ENCODE measurements around the gene CPD.
"Not testable (repeated sequence)": the region's sequence is repeated elsewhere in the genome, so short reads cannot be mapped to it uniquely, and the experiment has no call there.

The CPD gene

DNA sequence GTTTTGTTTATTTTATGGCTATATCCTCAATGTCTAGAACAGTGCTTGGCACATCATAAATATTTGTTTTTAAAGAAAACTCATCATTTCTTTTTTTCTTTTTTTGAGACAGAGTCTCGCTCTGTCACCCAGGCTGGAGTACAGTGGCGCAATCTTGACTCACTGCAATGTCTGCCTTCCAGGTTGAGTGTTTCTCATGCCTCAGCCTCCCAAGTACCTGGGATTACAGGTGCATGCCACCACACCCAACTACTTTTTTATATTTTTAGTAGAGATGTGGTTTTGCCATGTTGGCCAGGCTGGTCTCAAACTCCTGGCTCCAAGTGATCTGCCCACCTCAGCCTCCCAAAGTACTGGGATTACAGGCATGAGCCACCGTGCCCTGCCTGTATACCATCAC lies 35.5 kb upstream of the CPD start:
- H3K27me3 ChIP-seq (ENCODE audit: control insufficient read depth, insufficient read depth, low read length); H3K4me3 ChIP-seq (ENCODE audit: low read length); DNase-seq (ENCODE audit: low read depth, low spot score); H3K9me3 ChIP-seq (ENCODE audit: control insufficient read depth, insufficient read depth, low read length); H3K4me1 ChIP-seq (ENCODE audit: control insufficient read depth, insufficient read depth, low read length); H3K27ac ChIP-seq (ENCODE audit: low read length); H3K36me3 ChIP-seq (ENCODE audit: control insufficient read depth, insufficient read depth, low read length): not testable (repeated sequence)
- WGBS (ENCODE audit: insufficient coverage, insufficient read length): no CpG with 5 or more reads among the region's 3 CpGs

- no peaks in the 10 kb centered on the region for H3K9me3 ChIP-seq (ENCODE audit: control insufficient read depth, insufficient read depth, low read length)
- DNase-seq (ENCODE audit: low read depth, low spot score): no peak
- H3K4me1 ChIP-seq (ENCODE audit: control insufficient read depth, insufficient read depth, low read length): no peaks in the 10 kb centered on the region
- WGBS (ENCODE audit: insufficient coverage, insufficient read length): no CpG with 5 or more reads among the region's 4 CpGs
- H3K36me3 ChIP-seq (ENCODE audit: control insufficient read depth, insufficient read depth, low read length): no peaks in the 10 kb centered on the region
- no peak overlapping the region for H3K27ac ChIP-seq (ENCODE audit: low read length)
- no peaks in the 10 kb centered on the region for H3K27me3 ChIP-seq (ENCODE audit: control insufficient read depth, insufficient read depth, low read length)
- H3K4me3 ChIP-seq (ENCODE audit: low read length): no peak overlapping the region
Observed at GRCh38 chr17:30343796-30344195, 34.9 kb upstream of the CPD start.

DNA sequence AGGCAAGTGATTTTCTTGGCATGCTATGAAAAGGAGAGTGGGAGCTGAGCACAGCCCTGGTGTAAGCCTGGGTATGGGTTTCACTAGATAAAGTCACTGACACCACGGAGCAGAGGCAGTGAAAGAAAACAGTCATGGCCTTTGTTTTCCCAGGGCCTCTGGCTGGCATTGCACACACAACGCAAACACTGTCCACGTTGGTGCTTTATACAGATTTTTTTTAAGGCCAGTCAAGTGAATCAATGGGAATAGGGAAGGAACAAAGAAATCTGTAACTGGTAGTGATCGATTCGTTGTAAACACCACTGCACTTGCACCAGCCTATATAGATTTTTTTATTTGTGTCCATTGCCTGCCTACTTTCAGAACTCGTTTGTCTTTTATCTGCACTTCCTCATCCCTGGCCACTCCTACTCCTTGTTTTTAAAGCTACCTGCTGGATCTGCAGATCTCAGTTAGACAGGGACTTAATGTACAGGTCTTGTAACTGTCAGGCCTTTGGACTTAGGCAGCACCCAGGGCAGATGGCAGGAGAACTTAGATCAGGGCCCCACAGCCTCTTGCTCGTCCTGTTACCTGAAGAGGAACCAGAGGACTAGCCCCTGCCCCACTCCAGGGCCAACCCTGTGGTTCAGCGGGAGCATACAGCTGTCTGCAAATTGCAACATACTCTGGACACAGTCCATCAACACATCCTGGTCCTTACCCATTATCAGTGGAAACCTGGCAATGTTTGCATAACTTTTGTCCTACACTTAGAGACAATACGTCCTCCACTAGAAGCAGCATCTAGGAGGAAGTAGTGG lies 34.2 kb upstream of the CPD start:
- no peak for DNase-seq (ENCODE audit: low read depth, low spot score)
- no CpG with 5 or more reads among the region's 9 CpGs for WGBS (ENCODE audit: insufficient coverage, insufficient read length)
- no peaks in the 10 kb centered on the region for H3K4me1 ChIP-seq (ENCODE audit: control insufficient read depth, insufficient read depth, low read length)
- H3K36me3 ChIP-seq (ENCODE audit: control insufficient read depth, insufficient read depth, low read length): no peaks in the 10 kb centered on the region
- H3K9me3 ChIP-seq (ENCODE audit: control insufficient read depth, insufficient read depth, low read length): no peaks in the 10 kb centered on the region
- no peaks in the 10 kb centered on the region for H3K27me3 ChIP-seq (ENCODE audit: control insufficient read depth, insufficient read depth, low read length)
- H3K4me3 ChIP-seq (ENCODE audit: low read length): no peak overlapping the region
- no peak overlapping the region for H3K27ac ChIP-seq (ENCODE audit: low read length)

DNA sequence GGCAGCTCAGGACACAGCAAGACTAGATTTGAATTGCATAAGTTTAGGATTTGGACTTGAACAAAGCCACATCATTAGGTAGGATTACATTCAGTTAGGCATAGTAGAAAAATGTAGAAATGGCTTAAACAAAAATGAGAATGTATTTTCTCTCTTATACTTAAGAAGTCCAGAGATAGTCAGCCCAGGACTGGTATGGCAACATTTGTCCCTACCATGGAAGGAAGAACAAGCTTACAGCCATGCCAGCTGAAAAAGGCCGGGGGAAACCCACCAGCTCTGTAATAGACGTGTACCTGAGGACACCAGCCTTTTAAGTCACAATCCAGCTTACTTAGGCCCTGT lies 33.7 kb upstream of the CPD start:
- Histone ChIP-seq H3K27me3 (ENCODE audit: control insufficient read depth, insufficient read depth, low read length) (no peaks in the 10 kb centered on the region), H3K9me3 (ENCODE audit: control insufficient read depth, insufficient read depth, low read length) (no peaks in the 10 kb centered on the region), H3K4me3 (ENCODE audit: low read length) (no peak overlapping the region), H3K27ac (ENCODE audit: low read length) (no peak overlapping the region), H3K4me1 (ENCODE audit: control insufficient read depth, insufficient read depth, low read length) (no peaks in the 10 kb centered on the region), H3K36me3 (ENCODE audit: control insufficient read depth, insufficient read depth, low read length) (no peaks in the 10 kb centered on the region)
- no peak for DNase-seq (ENCODE audit: low read depth, low spot score)
- WGBS (ENCODE audit: insufficient coverage, insufficient read length): no CpG with 5 or more reads among the region's 2 CpGs

GRCh38 chr17:30345527-30346075 lies 33.1 kb upstream of the CPD start:
- no CpG with 5 or more reads among the region's 4 CpGs for WGBS (ENCODE audit: insufficient coverage, insufficient read length)
- Histone ChIP-seq H3K4me3 (ENCODE audit: low read length) (no peak overlapping the region), H3K36me3 (ENCODE audit: control insufficient read depth, insufficient read depth, low read length) (no peaks in the 10 kb centered on the region), H3K27ac (ENCODE audit: low read length) (no peak overlapping the region), H3K9me3 (ENCODE audit: control insufficient read depth, insufficient read depth, low read length) (no peaks in the 10 kb centered on the region), H3K27me3 (ENCODE audit: control insufficient read depth, insufficient read depth, low read length) (no peaks in the 10 kb centered on the region), H3K4me1 (ENCODE audit: control insufficient read depth, insufficient read depth, low read length) (no peaks in the 10 kb centered on the region)
- no peak for DNase-seq (ENCODE audit: low read depth, low spot score)

DNA sequence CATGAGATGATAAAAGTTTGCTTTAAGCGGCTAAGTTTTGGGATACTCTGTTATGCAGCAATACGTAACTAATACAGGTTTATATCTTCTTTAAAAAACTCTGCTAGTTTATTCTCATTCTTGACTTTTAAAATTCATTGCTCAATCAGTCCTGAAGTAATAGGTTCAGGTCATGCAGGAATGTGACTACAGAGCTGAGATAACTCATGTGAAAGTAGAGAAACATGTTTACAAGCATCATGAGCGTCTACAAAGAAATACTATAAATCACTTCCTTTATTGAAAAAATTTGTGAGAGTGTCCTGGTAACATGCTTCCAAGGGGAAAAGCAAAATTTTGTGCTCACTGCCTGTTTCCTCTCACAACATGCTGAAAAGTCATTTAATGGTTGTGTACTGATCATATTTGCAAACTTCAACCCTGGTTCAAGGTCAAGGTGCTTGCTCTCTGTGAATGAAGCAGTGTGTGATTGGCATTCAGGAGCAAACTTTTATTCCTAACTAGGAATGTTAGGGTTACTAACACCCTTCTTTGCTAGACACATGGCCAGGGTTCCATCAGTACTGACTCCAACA lies 32.4 kb upstream of the CPD start:
- Histone ChIP-seq H3K4me3 (ENCODE audit: low read length) (no peak overlapping the region), H3K36me3 (ENCODE audit: control insufficient read depth, insufficient read depth, low read length) (no peaks in the 10 kb centered on the region), H3K9me3 (ENCODE audit: control insufficient read depth, insufficient read depth, low read length) (no peaks in the 10 kb centered on the region), H3K27me3 (ENCODE audit: control insufficient read depth, insufficient read depth, low read length) (no peaks in the 10 kb centered on the region), H3K27ac (ENCODE audit: low read length) (no peak overlapping the region), H3K4me1 (ENCODE audit: control insufficient read depth, insufficient read depth, low read length) (no peaks in the 10 kb centered on the region)
- WGBS (ENCODE audit: insufficient coverage, insufficient read length): no CpG with 5 or more reads among the region's 3 CpGs
- DNase-seq (ENCODE audit: low read depth, low spot score): no peak

DNA sequence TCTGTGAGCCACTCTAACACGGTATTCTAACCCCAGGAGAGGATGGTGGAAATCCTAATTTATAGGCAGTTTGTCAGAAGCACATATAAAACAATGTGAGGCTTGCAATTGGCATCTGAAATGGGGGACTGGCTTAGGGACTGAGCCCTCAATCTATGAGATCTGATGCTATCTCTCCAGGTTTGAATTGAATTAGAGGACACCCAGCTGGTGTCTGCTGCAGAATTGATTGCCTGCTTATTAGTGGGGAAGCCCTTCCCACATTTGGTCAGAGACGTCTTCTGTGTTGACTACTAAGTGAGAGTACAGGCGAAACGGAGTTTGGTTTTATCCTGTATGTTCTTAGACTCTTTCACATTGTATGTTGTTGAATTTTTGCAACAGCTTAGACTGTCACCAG lies 31.2 kb upstream of the CPD start:
- H3K4me1 ChIP-seq (ENCODE audit: control insufficient read depth, insufficient read depth, low read length): no peaks in the 10 kb centered on the region
- no peaks in the 10 kb centered on the region for H3K36me3 ChIP-seq (ENCODE audit: control insufficient read depth, insufficient read depth, low read length)
- H3K27ac ChIP-seq (ENCODE audit: low read length): no peak overlapping the region
- no peak for DNase-seq (ENCODE audit: low read depth, low spot score)
- H3K27me3 ChIP-seq (ENCODE audit: control insufficient read depth, insufficient read depth, low read length): no peaks in the 10 kb centered on the region
- no peak overlapping the region for H3K4me3 ChIP-seq (ENCODE audit: low read length)
- no peaks in the 10 kb centered on the region for H3K9me3 ChIP-seq (ENCODE audit: control insufficient read depth, insufficient read depth, low read length)
- WGBS (ENCODE audit: insufficient coverage, insufficient read length): no CpG with 5 or more reads among the region's 4 CpGs

DNA sequence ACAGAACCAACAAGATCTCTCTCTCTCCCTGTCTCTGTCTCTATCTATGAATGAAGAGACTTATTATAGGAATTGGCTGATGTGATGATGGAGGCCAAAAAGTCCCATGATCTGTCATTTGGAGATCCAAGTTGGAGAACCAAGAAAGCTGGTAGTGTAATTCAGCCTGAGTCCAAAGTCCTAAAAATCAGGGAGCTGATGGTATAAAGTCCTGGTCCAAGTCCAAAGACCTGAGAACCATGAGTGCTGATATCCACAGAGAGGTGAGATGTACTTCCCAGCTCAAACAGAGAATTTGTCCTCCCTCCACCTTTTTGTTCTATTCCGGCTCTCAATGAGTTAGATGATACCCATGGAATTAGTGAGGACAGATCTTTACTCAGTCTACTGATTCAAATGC lies 29.5 kb upstream of the CPD start:
- no peaks in the 10 kb centered on the region for H3K4me1 ChIP-seq (ENCODE audit: control insufficient read depth, insufficient read depth, low read length)
- no CpG with 5 or more reads among the region's 1 CpG for WGBS (ENCODE audit: insufficient coverage, insufficient read length)
- no peak for DNase-seq (ENCODE audit: low read depth, low spot score)
- no peak overlapping the region for H3K27ac ChIP-seq (ENCODE audit: low read length)
- H3K9me3 ChIP-seq (ENCODE audit: control insufficient read depth, insufficient read depth, low read length): no peaks in the 10 kb centered on the region
- no peak overlapping the region for H3K4me3 ChIP-seq (ENCODE audit: low read length)
- H3K27me3 ChIP-seq (ENCODE audit: control insufficient read depth, insufficient read depth, low read length): no peaks in the 10 kb centered on the region
- no peaks in the 10 kb centered on the region for H3K36me3 ChIP-seq (ENCODE audit: control insufficient read depth, insufficient read depth, low read length)

DNA sequence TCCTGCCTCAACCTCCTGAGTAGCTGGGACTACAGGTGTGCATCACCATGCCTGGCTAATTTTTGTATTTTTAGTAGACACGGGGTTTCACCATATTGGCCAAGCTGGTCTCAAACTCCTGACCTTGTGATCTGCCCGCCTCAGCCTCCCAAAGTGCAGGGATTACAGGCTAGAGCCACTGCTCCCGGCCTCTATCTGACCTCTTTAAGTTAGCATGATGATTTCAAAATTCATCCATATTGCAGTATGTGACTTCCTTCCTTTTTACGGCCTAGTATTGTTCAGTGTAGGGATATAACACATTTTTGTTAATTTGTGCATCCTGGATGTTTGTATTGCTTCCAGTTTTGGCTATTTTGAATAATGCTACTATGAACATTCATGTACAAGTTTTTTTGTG lies 27.5 kb upstream of the CPD start:
- not testable (repeated sequence) for DNase-seq (ENCODE audit: low read depth, low spot score); H3K27me3 ChIP-seq (ENCODE audit: control insufficient read depth, insufficient read depth, low read length); H3K9me3 ChIP-seq (ENCODE audit: control insufficient read depth, insufficient read depth, low read length); H3K36me3 ChIP-seq (ENCODE audit: control insufficient read depth, insufficient read depth, low read length); H3K27ac ChIP-seq (ENCODE audit: low read length); H3K4me3 ChIP-seq (ENCODE audit: low read length); H3K4me1 ChIP-seq (ENCODE audit: control insufficient read depth, insufficient read depth, low read length)
- WGBS (ENCODE audit: insufficient coverage, insufficient read length): no CpG with 5 or more reads among the region's 4 CpGs

GRCh38 chr17:30351735-30352134 lies 27.0 kb upstream of the CPD start:
- Histone ChIP-seq H3K4me3 (ENCODE audit: low read length) (no peak overlapping the region), H3K27me3 (ENCODE audit: control insufficient read depth, insufficient read depth, low read length) (no peaks in the 10 kb centered on the region), H3K27ac (ENCODE audit: low read length) (no peak overlapping the region), H3K36me3 (ENCODE audit: control insufficient read depth, insufficient read depth, low read length) (no peaks in the 10 kb centered on the region), H3K4me1 (ENCODE audit: control insufficient read depth, insufficient read depth, low read length) (no peaks in the 10 kb centered on the region), H3K9me3 (ENCODE audit: control insufficient read depth, insufficient read depth, low read length) (no peaks in the 10 kb centered on the region)
- WGBS (ENCODE audit: insufficient coverage, insufficient read length): no CpG with 5 or more reads among the region's 2 CpGs
- no peak for DNase-seq (ENCODE audit: low read depth, low spot score)

Measured in iPS DF 6.9 (cell line).